GM12873 (cell line): Measurements from ENCODE around the gene FLCN.

Experiments
- TF ChIP-seq, protein P1 (sequence below): IDR thresholded peaks from 2 replicates; pipeline ENCODE4 v1.5.1; 2012; ENCODE audit warnings: low read depth, mild to moderate bottlenecking, moderate library complexity, low read length, control low read depth; ENCODE audit not compliant: insufficient read depth; ENCODE audit errors: missing control alignments

FLCN gene, protein sequence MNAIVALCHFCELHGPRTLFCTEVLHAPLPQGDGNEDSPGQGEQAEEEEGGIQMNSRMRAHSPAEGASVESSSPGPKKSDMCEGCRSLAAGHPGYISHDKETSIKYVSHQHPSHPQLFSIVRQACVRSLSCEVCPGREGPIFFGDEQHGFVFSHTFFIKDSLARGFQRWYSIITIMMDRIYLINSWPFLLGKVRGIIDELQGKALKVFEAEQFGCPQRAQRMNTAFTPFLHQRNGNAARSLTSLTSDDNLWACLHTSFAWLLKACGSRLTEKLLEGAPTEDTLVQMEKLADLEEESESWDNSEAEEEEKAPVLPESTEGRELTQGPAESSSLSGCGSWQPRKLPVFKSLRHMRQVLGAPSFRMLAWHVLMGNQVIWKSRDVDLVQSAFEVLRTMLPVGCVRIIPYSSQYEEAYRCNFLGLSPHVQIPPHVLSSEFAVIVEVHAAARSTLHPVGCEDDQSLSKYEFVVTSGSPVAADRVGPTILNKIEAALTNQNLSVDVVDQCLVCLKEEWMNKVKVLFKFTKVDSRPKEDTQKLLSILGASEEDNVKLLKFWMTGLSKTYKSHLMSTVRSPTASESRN

DNA sequence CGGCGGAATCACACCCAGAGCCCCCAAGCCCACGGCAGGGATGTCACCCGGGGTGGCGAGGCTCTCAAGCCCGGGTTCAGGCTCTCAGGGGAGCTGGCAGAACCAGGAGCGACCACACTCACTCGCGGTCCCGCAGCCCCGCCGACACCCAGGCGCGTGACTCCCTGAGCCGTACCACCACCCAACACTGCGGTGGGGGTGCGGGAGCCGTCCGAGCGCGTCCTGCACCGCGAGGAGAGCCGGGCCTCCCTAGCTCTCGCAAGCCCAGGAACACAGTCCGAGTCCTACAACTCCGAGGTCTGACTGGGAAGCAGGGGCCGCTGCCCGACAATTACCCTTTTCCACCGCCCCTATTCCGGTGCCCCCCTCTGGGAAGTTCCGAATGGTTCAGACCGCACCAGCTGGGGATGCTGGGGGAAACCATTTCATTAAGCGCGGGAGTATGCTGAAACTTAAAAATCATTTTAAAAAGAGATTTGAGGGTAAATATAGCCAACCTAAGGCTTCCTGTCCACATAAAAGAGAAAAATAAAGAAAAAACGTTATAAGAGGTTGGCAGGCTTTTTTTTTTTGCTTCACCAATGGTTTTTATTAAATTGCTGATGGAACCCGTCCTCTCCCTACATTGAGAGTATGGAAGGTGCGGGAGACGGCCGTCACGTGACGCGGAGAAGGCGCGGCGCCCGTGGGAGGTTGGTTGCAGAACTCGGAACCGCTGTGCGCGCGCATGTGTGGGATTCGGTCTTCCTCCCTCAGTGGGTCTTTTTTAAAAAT lies at the start of gene FLCN:
TSS of gene FLCN (minus strand) at position 143 of the 774 bp plus-strand sequence. CDS start 9,031 bp downstream, outside the sequence.
- TF ChIP-seq, protein P1, sequence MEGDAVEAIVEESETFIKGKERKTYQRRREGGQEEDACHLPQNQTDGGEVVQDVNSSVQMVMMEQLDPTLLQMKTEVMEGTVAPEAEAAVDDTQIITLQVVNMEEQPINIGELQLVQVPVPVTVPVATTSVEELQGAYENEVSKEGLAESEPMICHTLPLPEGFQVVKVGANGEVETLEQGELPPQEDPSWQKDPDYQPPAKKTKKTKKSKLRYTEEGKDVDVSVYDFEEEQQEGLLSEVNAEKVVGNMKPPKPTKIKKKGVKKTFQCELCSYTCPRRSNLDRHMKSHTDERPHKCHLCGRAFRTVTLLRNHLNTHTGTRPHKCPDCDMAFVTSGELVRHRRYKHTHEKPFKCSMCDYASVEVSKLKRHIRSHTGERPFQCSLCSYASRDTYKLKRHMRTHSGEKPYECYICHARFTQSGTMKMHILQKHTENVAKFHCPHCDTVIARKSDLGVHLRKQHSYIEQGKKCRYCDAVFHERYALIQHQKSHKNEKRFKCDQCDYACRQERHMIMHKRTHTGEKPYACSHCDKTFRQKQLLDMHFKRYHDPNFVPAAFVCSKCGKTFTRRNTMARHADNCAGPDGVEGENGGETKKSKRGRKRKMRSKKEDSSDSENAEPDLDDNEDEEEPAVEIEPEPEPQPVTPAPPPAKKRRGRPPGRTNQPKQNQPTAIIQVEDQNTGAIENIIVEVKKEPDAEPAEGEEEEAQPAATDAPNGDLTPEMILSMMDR, result no peak

DNA sequence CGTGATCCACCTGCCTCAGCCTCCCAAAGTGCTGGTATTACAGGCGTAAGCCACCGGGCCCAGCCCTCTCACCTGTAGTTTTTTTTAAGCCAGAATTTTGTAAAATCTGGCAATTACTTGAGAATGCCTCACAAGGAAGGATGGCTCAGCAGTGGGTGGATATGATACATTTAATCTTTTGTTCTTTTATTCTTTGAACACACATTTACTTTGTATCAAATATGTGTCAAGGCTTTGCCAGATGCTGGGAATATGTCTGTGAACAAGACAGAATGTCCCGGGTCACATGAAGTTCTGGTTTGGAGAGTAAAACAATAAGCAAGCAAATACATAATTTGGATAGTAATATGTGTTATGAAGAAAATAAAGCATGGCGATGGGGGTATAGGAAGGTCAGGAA lies 49.0 kb upstream of the FLCN start:
- TF ChIP-seq, protein P1, result no peak

DNA sequence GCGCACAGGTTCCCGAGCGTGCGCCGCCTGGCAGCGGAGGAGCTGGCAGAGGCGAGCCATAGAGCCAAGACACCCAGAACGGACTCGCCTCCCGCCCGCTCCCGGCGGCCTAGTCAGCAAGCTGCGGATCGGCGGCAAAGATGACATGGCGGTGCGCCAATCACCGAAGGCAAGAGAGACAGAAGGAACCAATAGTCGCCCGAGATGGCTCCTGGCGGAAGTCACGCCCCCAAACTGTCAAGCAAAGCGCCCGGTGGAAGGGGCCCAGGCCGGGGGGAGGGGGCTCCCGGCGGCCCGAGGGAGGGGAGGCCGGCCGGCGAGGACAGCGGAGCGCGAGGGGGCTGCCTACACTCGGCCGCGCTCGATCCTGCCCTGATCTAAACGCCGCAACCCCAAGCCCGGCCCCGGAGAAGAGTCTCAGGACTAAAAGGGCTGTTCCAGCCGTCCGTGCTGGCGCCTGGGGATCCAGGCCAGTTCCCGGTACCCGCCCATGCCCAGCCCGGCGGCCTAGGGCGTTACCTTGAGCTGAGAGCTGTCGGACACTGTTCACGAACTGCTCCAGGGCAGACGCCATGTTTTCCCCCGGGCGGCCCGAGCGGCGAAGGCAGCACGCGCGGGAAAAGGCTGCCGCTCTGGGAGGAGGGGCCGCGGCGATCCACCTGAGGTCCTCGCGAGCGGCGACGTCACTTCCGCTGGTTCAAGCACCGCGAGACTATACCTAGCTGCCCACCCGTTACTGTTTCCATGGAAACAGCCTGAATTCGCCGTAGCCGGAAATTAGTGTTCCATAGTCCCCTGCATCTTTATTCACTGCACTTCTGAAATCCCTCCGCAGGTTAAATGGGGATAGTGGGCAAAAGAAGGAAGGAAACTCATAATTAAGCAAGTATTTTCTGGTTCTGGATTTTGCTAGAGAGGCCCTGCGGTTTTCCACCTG lies 43.9 kb upstream of the FLCN start, which contains the start of gene COPS3:
TSS of gene COPS3 (minus strand) at position 634 of the 937 bp plus-strand sequence. CDS start at position 574, 60 bp downstream.
- TF ChIP-seq, protein P1, result no peak

DNA sequence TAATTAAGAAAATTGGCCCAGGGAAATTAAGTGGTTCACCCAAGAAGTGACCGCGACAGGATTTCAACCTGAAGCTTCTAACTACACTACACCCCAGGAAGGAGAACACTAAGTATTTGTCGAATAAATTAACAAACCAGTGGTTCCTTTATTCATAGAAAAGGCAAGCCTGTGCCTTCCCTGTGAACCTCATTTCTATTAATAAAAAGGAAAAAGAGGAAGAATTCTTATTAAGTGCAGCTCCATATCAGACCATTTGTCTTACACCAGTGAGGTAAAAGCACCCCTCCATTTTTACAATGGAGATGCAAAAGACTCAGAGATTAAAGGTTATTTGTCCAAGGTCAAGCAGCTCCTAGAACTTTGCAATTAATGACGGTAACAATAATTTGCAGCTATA lies 42.3 kb upstream of the FLCN start:
- TF ChIP-seq, protein P1, result no peak

DNA sequence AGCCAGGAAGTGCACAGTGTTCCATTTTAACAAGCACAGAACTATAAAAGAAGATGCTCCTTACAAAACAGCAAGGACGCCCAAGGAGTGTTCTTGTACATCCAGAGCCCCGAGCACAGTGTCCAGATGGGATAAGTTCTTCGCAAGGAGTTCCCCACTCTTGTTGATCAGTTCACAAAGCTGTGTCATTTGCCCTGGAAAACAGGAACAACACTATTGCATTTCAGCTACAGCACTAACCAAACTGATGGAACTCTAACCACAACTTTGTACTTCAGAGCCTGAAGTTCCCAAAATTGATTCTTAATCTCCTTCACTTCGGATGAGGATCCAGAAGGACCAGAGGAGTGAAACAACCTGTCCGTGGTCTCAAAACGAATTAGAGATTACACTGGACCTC lies 39.0 kb upstream of the FLCN start:
- TF ChIP-seq, protein P1, result no peak

DNA sequence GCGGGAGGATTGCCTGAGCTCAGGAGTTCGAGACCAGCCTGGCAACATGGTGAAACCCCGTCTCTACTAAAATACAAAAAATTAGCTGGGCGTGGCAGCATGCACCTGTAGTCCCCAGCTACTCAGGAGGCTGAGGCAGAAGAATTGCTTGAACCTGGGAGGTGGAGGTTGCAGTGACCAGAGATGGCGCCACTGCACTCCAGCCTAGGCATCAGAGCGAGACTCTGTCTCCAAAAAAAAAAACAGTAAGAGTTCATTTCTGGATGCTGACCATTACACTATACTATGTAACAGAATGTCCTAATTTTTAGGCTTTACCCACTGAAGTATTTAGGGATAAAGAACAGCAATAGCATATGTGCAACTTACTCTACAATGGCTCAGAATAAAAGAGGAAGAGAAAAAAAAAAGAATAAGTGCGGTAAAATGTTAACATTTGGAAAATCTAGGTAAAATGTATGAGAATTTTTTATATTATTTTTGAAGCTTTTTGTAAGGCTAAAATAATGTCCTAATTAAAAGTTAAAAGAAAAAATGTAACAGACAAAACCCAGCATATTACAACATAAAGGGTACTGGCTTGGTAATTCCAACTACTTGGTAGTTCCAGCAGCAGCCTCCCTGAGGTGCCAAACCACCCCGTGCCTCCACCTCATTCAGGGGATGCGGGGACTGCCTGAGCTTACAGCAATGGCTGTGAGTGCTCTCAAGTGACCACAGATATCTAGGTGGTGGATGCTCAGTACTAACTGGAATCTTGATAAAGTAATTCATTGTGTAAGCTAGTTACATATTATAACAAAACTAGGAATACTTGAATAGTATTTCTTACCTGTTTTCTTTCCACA lies 33.2 kb upstream of the FLCN start:
- TF ChIP-seq, protein P1, result peak; percentile 49
